GM10266 (cell line): ENCODE data around the gene LDLRAD4.

Experiments used
- DNase-seq: peaks from one replicate; pipeline ENCODE4 v3.0.0; 2012; ENCODE audit errors: extremely low spot score
- TF ChIP-seq, protein P1 (sequence below): IDR thresholded peaks from 2 replicates; pipeline ENCODE4 v1.5.1; 2012; ENCODE audit warnings: mild to moderate bottlenecking, low read depth; ENCODE audit not compliant: control insufficient read depth, insufficient read depth; ENCODE audit errors: missing control alignments

LDLRAD4 gene

DNA sequence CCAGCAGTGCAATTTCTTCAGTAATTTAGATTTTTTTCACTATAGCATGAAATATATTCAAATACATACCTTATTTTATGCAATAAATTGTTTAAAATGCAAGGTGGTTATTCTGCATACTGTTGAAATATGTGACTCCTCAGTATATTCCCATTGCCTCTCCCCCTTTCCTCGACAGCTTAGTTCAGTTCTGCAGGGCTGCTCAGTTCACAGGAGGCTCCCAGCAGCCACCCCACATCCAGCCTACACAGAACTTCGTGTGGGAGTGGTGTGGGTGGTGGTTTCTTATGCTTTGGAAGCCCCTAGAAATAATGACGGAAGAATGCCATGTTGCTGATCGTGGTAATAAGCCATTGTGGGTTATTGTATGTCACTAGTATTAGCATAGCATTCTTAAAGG lies 428.1 kb downstream of the LDLRAD4 start:
- no peak for DNase-seq
- TF ChIP-seq, protein P1, sequence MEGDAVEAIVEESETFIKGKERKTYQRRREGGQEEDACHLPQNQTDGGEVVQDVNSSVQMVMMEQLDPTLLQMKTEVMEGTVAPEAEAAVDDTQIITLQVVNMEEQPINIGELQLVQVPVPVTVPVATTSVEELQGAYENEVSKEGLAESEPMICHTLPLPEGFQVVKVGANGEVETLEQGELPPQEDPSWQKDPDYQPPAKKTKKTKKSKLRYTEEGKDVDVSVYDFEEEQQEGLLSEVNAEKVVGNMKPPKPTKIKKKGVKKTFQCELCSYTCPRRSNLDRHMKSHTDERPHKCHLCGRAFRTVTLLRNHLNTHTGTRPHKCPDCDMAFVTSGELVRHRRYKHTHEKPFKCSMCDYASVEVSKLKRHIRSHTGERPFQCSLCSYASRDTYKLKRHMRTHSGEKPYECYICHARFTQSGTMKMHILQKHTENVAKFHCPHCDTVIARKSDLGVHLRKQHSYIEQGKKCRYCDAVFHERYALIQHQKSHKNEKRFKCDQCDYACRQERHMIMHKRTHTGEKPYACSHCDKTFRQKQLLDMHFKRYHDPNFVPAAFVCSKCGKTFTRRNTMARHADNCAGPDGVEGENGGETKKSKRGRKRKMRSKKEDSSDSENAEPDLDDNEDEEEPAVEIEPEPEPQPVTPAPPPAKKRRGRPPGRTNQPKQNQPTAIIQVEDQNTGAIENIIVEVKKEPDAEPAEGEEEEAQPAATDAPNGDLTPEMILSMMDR: no peak

DNA sequence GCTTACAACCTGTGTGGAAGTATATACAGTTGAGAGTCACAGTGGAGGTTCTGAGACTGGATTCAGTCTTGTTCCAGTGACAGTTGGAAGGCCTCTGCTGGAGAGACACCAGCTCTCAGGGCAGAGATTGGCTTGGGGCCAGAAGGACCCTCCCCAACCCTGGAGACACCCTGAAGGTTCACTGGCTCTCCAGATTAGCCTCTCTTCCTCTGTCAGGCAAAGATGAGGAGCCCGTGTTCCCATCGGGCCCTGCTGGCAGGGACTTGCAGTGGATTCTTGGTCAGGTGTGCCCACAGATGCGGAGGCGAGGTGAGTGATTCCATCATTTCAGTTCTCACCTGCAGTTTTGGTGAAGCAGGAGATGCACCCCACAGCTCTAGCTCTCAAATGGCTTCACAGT lies 429.2 kb downstream of the LDLRAD4 start:
- DNase-seq: no peak
- TF ChIP-seq, protein P1: no peak

DNA sequence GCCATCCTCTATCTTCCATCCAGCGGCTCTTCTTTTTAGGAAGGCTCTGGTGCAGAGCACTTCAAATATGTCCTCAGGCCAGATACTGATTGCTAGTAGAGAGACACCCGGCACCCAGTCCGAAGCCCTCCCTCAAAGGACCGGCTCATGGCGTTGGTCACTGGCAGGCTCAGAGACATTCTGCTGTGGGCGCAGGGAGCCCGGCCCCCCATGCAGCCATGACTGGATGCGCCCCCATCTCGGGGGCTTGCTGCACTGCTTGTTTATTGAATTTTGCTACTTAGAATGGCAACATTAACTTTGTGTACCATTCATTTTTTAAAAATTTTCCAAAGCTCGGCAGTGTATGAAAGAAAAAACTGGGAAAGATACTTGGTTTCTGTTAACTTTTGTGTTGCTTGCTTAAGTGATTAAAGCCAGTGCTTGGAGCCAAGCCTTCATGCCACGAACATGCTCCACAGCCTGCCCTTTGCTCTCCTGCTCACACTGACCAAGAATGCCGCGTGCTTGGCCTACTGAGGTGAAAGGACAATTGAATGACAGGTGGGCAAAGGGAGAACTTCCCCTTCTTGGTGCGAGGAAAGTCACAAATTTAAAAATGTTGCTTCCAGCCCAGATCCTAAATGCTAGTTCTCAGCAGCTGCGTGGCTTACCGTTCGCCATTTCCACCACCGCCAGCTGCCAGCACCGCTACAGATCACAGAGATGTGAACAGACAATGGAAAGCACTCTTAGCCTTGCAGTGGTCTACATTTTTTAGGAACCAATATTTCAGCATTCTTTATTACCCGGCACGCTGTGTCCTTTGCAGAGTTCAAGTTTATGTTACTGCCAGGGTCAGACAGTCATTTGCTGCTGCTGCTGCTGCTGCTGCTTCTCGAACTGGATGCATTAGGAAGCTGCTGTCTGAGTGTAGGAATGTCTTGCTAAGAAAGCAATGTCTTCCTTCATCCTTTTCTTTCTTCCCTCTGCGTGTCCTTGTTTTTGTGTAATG lies 431.1 kb downstream of the LDLRAD4 start:
- TF ChIP-seq, protein P1: no peak
- no peak for DNase-seq

DNA sequence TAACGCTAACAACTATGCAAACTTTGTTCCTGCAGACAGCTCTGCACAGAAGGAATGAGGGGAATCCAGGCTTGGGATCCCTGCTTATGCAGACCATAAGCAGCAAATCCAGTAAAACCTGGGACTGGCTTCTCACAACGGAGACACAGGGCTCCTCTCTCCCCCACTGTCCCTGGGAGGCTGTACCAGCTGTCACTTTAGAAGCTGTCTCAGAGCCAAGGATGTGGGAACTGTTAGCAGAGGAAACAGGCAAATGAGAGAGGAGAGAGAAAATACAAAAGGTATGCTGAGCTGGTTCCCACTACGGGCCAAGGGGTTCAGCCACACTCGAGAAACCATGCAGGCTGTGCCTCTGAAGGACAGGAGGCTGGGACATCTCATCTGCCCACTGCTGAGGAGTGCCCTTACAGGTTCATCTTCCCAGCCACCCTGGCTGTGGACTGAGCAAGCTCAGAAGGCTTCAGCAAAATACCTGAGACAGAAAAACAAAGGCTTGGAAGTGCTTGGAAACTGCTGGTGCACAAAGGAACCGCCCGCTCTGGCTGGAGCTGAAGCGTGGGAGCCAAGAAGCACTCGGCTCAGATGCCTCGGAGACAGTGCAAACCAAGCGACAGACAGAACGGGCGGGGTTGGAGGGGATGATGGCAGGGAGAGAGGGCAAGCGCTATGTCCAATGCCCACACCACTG lies 435.3 kb downstream of the LDLRAD4 start:
- DNase-seq: no peak
- TF ChIP-seq, protein P1: no peak

DNA sequence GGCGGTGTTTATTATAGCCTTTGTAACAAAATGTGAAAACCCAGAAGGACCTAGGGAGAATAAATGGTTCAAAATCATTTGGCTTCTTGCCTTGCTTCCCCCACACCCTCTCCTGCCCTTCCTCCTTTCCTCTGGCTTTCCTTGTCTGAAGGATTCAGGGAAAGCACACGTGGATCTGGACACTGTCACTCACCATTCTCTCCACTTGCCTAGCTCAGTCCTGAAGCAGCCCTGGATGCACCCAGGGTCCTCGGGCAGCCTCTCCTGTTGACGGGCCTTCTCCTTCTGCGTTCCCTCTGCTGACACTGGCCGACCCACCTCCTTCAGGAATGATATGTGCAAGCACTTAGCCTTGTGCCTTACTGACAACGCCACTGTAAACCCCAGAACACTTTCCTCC lies 439.4 kb downstream of the LDLRAD4 start:
- no peak for DNase-seq
- TF ChIP-seq, protein P1: no peak

DNA sequence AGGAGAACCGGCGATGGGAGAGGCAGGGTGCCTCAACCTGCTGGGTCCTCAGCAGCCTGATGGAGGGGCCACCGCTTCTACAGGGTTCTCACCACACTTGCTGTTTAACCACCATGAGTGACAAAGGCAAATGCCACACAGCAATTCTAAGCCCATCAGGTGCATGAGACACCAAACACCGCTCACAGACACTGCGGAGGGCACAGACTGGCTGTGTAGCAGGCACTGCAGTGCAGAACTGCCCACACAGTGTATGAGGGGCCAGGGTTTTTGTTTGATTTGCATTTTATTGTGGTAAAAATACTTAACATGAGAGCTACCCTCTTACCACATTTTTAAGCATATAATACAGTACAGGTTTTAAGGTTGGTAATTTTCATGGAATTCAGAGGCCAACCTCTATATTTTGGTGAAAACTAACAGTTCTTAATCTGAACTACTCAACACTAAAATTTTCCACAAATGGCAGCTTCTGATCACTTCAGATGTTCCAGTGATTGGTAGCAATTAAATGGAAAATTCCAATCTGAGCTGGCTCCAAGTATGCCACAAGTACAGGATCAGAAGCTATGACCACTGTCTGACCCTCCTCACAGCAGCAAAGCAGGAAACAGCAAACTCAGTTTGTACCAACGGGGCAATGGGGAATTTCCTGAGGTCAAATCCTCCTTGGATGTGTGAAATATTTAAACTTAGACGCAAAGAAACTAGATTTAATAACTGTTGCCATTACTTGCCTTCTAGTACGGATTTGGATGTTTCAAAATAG lies 440.1 kb downstream of the LDLRAD4 start:
- TF ChIP-seq, protein P1: no peak
- no peak for DNase-seq
